GM19238 (cell line): ENCODE measurements around the gene ALPK1.
"Not testable (repeated sequence)": the region's sequence is repeated elsewhere in the genome, so short reads cannot be mapped to it uniquely, and the experiment has no call there.

Experiments
- DNase-seq: peaks from one replicate; pipeline ENCODE4 v3.0.0; 2011; ENCODE audit warnings: low spot score; ENCODE audit not compliant: insufficient read length

The ALPK1 gene

DNA sequence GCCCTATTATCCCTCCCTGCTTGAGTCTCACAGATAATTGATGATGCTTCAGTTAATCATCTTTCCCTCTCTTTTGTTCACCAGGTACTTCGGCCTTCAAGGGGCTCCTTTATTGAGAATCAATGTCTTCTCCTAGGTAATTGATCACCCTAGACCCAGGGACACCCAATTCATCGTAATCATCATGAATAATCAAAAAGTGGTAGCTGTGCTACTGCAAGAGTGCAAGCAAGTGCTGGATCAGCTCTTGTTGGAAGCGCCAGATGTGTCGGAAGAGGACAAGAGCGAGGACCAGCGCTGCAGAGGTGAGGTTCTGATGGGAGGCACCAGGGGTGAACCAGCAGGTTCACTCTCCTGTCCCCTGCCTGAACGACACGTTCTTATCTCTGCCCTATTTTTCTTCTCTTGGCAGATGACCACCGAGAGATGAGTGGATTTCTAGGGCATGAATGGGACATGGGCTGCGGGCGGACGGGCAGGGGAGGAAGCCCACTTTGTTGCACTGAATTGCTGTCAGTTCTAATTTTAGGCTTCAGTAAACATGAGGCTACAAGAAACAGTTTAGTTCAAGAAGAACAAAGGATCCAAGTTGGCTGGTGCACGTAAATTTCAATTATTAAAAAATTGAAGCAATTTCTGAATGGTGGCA lies 80.5 kb downstream of the ALPK1 start:
- no peak for DNase-seq

DNA sequence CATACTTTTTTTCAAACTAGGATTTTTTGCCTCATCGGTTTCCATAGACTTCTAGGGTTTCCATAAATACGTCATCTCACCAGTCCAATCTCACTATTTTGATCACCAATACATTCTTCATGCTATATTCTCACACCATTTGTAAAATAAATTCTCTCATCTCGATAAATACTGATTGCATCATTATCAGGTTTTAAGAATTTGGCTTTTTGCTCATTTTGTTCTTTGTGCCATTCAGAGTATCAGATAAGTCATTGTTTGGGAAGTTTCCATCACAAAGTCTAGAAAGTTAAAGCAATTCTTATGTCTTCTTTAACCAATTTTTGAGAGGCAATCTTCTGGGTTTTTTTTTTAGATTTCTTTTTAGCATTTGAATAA lies 81.1 kb downstream of the ALPK1 start:
- no peak for DNase-seq

DNA sequence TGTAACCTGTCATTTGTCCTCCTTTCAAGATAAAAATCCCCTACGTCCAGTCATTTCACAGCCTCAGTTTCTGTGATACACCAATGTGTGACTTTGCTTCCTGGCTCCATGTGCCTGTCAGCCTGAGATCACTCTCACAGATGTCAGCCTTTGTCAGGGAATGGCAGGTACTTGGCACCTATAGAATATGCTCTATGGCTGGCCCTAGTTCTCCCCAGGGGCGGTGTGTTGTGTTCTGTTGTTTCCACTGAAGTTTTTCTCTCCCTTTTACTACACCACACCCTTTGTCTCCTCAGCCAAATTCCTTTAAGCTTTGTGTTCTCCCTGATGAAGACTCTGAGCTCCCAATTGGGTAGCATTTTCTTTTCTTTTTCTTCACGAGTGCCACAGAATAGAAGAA lies 81.7 kb downstream of the ALPK1 start:
- DNase-seq: no peak

DNA sequence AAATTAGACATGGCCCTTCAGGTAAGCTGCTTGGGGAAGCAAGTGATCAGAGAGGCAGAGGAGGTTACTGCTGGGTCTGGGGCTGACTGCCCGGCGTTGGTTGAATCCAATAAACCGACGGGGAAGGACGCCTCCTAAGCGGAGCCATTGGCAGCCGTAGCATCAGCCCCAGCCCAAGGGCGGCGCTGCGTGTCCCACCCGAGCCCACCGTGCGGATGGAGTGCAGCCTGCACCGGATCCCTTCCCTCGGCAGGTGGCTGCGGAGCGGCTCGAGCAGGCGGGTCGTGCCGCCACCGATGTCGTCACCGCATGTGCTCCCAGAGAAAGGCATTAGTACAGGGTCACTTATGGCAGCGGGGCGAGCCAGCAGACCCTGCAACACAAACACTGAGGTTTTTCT lies 82.1 kb downstream of the ALPK1 start:
- DNase-seq: no peak

DNA sequence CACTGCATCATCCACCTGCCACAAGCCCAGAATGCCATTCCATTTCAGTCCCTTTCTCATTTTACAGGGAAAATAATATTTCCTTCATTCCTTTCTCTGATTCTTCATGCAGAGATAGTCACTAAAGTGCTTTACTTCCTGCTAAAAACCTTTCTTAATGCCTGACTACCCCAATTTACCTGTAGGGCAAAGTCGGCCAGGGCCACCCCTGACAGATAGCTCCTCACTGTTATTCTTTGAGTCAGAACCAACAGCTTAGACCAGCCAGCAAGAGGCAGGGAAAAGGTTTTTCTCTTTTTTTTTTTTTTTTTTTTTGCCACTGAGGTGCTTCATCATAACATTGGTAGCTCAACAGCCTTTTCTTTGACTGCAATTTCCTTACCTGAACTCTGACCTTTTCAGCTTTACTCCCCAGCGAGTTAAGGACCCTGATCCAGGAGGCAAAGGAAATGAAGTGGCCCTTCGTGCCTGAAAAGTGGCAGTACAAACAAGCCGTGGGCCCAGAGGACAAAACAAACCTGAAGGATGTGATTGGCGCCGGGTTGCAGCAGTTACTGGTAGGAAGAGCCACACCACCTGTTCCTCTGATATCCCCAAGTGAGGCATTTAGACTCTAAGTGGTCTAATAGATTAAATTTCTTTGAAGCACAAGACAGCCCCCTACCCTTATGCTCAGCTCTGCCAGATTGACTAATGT lies 85.0 kb downstream of the ALPK1 start:
- DNase-seq: no peak

DNA sequence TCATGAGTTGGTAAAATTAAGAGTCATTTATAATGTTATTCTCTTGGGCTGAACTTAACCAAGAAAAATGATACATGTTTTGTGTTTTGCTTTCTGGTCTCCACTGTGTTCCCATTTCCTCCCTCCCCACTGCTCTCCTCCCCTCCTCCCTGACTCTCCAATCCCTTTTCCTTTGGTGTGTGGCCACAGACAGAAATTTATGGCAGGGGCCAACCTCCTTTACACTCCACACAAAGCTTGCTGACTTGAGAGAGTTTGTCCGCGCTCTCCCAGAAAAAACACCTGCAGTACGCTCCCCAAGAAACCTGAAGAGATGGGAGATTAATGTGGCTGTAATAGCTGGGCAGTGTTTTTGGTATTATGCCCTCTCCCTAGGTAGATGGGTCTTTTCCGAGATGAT lies 88.9 kb downstream of the ALPK1 start:
- DNase-seq: no peak

DNA sequence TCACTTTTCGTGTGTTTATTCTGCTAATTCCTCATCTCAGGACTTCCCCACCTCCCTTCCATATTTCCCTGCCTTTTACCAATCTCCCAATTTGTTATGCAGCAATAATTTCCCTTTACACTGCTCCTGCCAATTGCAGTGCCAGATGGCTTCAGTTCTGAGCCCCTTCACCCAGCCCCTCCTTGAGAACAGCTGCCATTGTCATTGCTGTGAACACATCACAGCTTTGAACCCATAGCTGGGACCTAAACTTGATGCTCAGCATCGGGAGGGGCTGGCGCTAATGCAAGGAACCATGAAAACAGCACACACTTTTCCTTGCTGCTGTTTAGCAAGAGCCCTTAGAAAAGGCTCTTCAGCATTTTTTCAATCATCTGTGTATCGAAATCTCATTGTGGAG lies 104.9 kb downstream of the ALPK1 start:
- no peak for DNase-seq

DNA sequence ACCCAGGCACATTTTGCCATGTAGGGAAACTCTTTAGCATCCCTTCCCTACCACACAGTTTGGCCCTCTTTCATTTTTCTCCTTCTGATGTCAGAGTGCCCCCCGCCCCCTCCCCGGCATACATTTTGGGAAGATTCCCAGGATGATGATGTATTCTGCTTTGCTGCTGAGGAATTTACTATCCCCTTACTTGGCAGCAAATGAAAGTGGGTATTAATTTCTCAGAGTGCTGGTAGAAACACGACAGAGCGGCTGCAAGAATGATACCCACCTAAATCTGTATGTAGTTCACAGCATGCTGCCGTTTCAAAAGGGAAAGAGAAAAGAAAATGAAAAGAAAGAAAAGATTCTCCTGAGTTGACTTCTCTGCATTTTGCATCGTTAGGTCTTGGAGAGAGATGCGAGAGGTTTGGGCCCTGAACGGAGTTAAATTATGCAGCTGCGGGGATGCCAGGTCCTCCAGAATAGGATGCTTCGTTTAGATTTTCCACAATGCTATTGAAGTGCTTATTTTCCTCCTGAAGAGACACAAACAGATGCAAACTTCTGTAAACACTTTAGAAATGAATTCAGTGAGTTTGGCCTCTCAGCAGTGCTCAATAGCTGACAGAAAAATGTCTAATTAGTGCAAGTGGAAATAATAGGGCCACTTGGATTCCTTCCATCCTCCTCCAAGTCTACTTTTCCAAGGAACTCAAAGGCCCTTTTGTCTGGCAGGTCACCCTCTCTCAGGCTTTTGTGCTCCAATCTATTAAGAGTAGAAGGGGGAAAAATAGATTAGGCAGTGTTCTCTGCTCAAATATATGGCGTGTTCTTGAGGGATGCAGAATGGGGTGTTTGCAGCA lies 106.2 kb downstream of the ALPK1 start:
- no peak for DNase-seq

DNA sequence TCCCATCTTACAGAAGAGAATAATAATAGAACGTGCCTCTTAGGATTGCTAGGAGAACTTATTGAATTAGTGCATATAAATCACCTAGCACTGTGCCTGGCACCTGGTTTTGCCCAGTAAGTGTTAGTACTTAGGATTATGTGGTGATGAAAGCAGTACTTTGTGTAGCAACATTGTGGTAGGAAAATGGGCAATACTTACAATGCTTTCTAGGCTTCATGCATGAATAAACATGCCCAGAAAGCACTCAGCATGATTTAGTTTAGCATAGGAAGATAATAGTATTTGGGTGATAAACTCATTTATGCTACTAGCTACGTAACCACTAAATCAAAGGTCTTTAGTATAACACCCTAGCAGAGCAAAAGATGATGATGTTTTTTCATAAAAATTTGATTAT lies 113.2 kb downstream of the ALPK1 start:
- no peak for DNase-seq

DNA sequence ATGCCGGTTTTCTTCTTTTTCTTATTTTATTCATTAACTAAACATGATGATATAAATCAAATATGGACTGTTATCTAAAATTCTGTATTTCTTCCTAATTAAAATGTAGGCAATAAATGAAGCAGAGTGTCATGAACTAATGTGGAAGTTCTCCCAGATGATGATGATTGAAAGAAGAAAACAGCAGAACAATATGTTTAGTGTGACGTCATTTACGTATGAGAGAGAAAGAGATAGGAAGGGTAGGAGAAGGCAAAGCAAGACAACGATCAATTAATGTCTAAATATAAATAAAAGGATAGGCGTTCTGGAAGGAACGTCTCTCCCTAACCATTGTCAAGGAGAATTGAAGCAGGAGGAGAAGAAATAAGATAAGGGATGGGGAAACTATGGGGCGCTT lies 113.6 kb downstream of the ALPK1 start:
- DNase-seq: no peak

DNA sequence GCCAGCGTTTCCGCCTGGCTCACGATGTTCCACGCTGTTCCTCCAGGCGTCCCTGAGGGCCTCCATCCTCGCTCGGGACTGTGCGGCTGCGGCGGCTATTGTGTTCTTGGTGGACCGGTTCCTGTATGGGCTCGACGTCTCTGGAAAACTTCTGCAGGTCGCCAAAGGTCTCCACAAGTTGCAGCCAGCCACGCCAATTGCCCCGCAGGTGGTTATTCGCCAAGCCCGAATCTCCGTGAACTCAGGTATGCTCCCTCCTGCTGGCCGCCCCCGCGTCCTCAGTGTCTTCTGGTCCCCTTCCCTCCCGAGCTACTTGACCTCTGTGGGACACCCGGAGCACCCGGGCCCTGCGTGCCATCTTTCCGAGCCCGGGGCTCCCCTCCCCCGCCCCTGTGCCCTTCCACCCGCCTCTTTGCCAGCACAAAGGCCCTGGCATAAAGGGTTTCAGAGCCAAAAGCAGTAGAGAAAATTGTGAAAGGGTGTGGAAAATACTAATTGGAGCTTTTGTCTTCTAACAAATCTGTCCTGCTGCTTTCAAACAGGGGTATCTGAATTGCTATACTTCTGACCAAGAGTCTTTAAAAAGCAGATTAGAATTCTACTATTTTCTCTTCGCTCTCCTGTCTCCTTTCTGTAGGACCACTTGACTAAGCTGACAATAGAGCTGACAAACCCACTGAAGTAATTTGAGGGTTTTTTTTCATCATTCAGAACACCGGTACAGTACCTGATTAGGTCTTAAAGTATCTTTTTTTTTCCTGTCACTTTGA lies 114.8 kb downstream of the ALPK1 start:
- DNase-seq: no peak

DNA sequence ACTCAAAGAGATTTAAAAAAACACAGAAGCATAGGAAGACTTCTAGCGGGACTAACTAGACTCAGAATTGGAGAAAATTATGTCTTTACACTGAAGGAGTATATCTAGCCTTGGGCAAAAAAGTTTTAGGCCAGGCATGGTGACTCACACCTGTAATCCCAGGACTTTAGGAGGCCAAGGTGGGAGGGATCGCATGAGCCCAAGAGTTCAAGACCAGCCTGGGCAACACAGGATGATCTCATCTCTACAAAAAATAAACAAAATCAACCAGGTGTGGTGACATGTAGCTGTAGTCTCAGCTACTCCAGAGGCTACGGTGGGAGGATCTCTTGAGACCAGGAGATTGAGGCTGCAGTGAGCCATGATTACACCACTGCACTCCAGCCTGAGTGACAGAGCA lies 119.3 kb downstream of the ALPK1 start:
- DNase-seq: no peak

DNA sequence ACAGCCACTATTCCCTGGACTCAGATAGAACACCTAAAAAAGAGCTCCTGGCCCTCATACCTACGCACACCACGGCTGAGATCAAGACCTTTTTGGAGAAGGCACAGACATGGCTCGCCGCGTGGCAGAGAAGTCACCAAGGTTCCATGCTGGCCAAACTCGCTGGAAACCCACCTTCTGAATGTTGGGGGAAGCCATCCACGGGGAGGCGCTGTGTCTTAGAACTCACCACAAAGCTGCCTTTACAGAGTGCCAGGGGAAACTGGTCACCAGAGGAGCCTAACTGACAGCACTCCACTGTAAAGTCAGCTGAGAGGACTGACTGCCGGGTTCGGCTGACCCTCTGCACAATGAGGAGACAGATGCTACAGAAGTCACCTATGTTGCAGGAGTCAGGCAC lies 120.9 kb downstream of the ALPK1 start:
- no peak for DNase-seq

DNA sequence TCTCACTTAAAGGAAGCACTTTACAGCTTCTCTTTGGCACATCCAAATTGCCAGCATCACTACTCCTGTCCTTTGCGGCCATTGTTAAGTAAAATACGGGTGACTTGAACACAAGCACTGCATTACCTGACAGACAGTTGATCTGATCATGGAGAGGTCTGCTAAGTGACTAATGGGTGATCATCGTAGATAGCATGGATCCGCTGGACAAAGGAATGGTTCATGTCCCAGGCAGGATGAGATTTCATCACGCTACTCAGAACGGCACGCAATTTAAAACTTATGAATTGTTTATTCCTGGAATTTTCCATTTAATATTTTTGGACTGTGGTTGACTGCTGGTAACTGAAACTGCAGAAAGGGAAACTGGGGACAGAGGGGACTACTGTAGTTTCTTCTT lies 124.7 kb downstream of the ALPK1 start:
- no peak for DNase-seq

DNA sequence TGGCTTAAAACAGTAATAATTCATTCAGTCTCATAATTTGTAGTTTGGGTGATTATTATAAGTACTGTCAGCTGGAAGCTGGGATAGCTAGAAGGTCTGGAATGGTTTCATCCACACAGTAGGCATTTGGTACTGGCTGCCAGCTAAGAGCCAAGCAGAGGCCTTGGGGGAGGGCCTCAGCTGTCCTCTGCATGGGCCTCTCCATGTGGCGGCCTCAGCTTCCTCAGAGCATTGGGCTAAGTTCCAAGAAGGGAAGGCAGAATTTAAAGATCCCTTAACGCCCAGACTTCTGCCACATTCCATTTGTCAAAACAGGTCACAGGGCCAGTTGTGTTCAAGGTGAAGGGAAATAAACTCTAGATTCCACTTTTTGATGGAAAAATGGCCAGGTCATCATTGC lies 125.5 kb downstream of the ALPK1 start:
- DNase-seq: no peak

DNA sequence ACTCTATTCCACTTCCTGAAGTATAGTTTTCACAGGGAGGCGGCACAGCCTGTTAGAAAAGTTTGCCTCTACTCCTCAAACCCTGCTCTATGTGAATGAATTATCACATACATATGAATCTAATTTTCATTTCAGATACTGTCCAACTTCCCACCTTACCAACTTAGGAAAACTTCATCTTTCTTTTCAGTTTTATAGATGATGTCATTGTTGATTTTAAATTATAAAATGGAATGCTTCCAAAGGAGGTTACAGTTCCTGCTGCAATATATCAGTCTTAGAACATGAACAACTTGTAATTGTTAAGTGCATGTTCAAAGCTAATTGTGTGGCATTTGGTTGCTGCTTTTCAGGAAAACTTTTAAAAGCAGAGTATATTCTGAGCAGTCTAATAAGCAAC lies 126.4 kb downstream of the ALPK1 start:
- DNase-seq: no peak

DNA sequence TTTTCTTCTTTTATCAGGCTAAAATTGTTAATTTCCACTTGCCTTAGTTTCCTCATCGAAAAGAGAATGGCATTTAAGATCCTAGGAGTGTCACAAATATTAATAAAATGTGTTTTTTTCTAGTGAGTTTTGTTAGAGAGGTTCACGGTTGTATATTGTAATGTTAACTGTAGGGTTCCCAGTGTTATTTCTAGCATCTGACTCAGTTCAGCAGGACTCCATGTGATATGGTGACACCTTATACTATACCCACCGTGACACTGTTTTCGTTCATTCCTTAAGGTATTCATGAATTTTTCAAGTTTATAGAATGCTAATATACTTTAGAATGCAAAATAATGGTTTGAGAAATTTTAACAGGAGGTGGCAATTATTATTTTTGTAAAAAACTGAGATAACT lies 128.7 kb downstream of the ALPK1 start:
- DNase-seq: no peak

DNA sequence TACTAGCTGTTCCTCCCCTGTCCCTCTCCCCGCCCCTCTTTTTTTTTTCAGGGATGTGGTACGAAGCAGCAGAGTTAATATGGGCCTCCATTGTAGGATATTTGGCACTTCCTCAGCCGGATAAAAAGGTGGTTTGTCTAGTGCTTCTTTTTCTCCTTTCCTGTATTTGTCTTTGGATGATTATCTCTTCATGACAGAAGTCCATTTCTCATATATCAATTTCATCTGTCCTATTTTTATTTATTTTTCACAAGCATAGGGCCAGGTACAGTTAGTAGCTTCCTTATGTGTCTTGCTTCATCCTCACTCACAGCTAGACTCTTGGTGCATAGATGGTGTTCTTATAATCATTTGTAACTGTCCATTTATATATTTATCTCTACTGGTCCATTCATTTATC lies 129.2 kb downstream of the ALPK1 start:
- DNase-seq: no peak

DNA sequence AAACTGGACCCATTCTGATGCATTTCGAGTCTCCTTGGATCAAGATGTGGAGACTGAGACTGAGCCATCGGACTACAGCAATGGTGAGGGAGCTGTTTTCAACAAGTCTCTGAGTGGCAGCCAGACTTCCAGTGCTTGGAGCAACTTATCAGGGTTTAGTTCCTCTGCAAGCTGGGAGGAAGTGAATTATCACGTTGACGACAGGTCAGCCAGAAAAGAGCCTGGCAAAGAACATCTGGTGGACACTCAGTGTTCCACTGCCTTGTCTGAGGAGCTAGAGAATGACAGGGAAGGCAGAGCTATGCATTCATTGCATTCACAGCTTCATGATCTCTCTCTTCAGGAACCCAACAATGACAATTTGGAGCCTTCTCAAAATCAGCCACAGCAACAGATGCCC lies 134.0 kb downstream of the ALPK1 start:
- DNase-seq: no peak

DNA sequence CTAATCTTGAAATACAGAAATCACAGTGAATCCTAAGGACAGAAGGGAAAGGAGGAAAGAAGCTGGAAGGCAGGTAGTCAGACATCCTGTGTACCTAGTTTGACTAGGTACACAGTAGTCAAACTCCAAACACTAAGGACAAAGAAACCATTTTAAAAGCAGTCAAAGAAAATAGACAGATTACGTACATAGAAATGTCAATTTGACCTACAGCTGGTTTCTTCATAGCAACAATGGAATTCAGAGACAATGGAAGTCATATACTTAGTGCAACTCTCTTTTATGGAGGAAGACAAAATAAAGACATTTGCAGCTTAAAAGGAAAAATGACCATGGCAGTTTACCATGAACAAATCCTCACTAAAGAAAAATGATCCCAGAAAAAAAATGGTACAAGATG lies 139.8 kb downstream of the ALPK1 start:
- DNase-seq: no peak

DNA sequence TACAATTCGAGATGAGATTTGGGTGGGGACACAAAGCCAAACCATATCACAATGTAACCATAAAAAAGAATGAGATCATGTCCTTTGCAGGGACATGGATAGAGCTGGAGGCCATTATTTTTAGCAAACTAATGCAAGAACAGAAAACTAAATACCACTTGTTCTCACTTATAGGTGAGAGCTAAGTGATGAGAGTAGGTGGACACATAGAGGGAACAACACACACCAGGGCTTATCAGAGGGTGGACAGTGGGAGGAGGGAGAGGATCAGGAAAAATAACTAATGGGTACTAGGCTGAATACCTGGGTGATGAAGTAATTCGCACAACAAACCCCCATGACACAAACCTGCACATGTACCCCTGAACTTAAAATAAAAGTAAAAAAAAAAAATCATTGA lies 145.1 kb downstream of the ALPK1 start:
- not testable (repeated sequence) for DNase-seq
